ENCODE data around the gene KLHDC8A.
"Not testable (repeated sequence)": the region's sequence is repeated elsewhere in the genome, so short reads cannot be mapped to it uniquely, and the experiment has no call there.

The KLHDC8A gene, protein sequence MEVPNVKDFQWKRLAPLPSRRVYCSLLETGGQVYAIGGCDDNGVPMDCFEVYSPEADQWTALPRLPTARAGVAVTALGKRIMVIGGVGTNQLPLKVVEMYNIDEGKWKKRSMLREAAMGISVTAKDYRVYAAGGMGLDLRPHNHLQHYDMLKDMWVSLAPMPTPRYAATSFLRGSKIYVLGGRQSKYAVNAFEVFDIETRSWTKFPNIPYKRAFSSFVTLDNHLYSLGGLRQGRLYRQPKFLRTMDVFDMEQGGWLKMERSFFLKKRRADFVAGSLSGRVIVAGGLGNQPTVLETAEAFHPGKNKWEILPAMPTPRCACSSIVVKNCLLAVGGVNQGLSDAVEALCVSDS

DNA sequence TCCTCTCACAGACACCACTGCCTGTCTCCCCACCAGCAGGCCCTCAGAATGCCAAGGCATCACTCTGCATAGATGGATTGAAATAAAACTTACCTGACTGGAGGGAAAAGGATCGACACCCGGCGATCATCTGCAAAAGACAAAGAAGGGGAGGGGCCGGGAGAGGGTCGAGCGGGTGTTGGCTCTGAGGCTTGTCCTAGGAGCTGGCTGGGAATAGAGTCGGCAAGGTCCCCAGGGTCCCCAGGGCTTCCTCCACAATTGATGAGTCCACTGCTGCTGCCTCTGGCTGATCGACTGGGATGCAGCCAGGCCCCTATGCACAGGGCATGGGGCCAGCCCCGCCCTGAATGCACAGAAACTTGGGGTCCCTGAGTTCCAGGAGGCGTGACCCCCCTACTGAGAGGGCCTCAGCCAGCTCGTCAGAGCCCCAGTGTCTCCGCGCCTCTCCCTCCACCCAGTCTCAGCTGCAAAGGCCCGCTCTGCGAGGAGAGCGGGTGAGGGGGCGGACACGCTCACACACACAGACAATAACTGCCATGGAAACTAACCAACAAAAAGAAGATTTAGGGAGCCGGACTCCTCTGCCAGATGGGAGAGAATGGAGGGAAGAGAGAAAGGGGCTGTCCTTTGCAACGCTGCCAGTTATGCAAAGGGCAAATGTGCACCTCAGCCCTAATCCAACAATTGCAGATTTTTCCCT, at the start of gene KLHDC8A:
Gene KLHDC8A (minus strand): TSS at position 483 of the 700 bp plus-strand sequence. CDS start 13,318 bp downstream, outside the sequence.
- DNase-seq: no peak

DNA sequence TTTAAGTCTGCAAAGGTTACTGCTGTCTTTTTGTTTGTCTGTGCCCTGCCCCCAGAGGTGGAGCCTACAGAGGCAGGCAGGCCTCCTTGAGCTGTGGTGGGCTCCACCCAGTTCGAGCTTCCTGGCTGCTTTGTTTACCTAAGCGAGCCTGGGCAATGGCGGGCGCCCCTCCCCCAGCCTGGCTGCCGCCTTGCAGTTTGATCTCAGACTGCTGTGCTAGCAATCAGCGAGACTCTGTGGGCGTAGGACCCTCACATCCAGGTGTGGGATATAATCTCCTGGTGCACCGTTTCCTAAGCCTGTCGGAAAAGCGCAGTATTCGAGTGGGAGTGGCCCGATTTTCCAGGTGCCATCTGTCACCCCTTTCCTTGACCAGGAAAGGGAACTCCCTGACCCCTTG, 49.5 kb upstream of the KLHDC8A start:
- not testable (repeated sequence) for DNase-seq

DNA sequence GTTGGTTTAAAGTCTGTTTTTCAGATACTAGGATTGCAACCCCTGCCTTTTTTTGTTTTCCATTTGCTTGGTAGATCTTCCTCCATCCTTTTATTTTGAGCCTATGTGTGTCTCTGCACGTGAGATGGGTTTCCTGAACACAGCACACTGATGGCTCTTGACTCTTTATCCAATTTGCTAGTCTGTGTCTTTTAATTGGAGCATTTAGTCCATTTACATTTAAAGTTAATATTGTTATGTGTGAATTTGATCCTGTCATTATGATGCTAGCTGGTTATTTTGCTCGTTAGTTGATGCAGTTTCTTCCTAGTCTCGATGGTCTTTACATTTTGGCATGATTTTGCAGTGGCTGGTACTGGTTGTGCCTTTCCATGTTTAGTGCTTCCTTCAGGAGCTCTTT, 47.8 kb upstream of the KLHDC8A start:
- not testable (repeated sequence) for DNase-seq

DNA sequence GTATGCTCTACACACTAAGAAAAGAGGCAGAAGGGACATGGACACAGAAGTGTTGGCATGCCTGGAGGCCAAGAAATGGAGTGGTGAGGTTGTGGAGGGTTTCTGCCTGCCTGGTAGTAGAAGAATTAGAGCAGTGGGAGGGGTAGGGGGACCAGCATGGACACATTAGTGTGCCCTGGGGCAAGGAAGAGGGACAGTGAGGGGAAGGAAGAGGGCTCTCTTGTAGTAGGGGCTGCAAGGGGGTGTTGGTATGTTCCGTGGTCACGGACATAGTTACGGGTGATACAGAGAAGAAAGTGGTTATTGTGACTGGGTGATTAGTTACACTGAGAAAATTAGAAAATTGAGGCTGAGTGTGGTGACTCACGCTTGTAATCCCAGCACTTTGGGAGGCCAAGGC, 41.9 kb upstream of the KLHDC8A start:
- DNase-seq: no peak

DNA sequence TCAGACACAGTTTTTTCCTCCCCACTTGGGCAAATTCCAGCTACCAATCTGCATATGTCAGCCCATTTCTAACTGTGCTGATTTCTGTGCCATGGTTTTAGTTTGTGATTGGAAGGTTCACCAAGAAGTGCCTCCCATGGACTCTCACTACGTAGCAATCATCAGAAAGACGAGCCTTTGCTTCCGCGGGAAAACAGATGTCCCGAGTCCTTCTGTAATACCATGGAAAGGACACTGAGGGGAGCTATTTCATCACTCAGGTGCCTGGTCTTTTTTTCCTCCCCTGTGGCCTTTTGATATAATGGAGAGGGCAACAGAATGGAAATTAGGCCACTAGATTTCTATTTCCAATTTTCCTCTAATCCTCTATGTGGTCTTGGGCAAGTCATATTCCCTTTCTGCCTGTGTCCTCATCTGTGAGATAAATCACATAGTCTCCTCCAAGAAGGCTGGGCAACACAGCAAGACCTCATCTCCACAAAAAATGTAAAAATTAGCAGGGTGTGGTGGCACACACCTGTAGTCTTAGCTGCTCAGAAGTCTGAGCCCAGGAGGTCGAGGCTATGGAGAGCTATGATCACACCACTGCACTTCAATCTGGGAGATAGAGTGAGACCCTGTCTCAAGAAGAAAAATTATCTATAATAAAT, 40.4 kb upstream of the KLHDC8A start:
- peak; percentile 89 for DNase-seq

DNA sequence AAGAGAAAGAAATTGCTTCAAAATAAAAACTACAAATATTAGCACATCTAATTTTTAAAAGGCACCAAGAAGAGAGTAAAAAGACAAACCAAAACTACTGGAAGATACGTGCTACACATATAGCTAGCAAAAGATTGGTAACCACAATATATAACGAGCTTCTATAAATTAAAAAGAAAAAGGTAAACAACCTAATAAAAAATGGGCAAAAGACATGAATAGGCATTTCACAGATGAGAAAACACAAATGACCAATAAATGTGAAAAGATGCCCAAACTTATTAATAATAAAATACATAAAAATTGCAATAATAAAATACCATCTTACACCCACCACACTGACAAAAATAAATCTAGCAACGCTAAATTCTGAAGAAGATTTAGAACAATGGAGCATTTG, 38.9 kb upstream of the KLHDC8A start:
- DNase-seq: no peak

DNA sequence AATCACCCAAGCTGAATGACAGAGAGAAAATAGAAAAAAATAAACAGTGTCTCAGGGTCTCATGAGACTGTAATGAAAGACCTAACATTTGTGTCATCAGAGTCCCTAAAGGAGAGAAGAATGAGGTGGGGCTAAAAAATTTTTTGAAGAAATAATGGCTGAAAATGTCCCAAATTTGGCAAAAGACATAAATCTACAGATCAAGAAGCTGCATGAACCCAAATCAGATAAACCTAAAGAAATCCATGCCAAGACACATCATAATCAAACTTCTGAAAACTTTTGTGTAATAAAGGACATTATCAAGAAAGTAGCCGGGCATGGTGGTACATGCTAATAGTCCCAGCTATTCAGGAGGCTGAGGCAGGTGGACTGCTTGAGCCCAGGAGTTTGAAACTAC, 35.9 kb upstream of the KLHDC8A start:
- no peak for DNase-seq

DNA sequence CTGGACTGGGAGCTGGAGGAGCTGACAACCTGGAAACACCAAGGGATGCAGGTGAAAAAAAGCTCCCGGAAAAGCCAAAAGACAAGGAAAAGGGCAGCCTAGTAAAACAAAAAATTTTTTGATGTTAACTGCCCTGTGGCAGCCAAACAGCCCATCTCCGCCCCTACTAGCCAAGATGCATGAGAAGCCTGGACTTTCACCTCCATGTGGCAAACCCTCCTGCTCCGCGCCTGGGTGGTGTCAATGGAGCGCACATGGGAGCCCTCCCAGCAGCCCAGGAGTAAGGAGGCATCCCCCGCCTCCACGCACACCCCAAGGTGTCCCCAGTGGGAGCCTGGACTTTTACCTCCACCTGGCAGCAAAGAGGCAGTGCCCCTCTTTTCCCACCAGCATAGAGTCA, 34.7 kb upstream of the KLHDC8A start:
- DNase-seq: no peak

DNA sequence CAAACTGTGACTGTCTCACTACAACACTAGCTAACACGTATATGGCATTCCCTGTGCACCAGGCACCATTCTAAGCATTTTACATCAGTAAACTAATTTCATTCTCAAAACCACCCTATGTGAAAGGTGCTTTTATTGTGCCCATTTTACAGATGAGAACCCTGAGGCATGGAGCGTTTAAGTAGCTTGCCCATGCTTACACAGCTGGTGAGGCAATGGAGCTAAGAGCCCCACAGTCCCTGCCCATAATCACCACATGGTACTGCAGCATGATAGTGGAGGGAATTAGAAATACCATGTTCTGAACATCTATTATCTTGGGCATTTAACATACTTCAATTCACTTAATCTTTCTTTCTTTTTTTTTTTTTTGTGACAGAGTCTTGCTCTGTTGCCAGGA, 31.1 kb upstream of the KLHDC8A start:
- DNase-seq: no peak

DNA sequence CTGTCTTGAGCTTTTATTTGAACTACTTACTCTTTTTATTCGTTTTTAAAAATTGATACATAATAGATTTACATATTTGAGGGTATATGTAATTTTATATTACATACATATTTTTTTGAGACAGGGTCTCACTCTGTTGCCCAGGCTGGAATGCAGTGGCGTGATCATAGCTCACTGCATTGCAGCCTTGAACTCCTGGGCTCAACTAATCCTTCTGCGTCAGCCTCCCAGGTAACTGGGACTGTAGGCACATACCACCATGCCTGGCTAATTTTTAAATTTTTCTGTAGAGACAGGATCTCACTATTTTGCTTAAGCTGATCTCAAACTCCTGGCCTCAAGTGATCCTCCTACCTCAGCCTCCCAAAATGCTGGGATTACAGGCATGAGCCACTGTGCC, 26.3 kb upstream of the KLHDC8A start:
- DNase-seq: not testable (repeated sequence)

DNA sequence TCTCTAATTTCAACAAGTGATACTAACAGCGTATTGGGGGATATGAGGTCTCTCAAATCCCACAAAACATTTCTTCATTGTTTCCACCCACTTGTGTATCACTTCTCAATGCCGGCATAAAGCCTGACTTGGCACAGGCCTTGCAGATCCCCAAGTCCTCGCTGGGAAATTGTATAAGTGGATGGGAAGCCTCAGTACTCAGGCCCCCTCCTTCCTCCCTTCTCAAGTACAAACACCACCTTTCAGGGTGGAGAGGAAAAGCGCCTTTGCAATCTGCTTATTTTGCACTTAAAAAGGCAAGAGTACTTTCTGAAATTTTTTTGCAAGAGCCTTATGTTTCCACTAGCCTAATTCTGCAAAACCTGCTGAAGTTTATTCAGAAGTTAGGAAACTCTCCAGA, 25.8 kb upstream of the KLHDC8A start:
- no peak for DNase-seq

DNA sequence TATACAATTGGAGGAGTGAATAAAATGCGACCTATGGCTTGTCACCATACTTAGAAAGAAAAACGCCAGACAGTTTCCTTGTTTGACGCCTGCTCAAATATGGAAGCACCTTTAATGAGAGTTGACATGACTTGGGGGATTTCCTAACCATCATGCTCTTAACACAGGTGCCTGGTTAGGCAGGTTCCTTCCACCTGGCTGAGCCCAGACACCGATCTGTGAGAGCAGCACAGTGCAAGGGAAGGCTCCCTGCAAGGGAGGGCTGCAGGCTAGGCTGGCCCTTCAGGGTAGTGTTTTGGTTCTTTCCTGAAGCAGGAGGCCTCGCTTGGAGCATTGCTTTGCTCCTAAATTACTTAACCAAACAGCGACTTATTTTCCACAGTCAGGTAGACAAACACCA, 24.6 kb upstream of the KLHDC8A start:
- DNase-seq: no peak

DNA sequence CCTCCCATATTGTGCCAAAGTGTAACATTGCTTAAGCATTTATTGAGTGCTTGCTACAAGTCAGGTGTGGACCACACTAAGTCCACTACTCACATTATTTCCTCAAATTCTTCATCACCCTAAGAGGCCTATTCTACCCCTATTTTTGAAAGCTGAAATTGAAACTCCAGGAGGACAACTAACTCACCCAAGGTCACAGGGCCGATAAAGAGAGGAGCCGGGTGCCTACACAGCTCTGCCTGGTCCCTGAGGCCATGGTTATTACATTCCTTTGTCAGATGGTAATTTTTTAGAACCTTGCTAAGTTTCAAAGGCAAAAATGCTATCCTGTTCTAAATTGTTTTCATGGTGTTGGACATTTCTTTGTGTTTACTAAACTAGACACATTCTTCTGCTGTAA, 24.2 kb upstream of the KLHDC8A start:
- DNase-seq: no peak

DNA sequence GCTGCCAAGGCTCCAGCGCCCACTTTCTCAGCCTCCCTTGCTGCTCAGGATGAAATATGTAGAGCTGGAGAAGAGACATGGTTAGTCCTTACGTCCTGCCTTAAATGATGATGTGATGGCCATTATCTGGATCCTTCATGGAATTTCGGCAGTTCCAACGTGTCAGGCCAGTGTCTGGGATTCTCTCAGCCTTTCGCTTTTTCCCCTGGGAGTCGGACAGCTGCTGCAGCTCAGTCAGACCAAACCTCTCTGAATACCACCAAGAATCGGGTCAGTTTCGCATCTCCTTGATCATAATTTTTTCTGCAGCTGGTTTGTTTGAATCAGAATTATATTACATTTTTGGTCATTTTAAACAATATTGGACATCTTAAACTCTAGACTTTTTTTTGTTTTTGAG, 22.3 kb upstream of the KLHDC8A start:
- DNase-seq: no peak

DNA sequence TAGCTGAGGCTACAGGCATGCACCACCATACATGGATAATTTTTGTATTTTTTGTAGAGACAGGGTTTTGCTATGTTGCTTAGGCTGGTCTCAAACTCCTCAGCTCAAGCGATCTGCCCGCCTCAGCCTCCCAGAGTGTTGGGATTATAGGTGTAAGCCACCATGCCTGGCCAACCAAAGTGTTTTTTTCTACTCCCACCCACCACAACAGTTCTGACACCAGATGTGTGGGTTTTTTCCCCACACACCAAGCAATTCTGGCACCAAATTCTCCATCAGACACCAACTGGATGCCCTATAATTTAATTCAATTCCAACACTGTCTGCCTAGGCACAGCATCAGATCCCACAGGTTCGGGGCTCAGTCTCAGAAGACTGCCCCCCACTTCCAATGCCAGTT, 20.6 kb upstream of the KLHDC8A start:
- no peak for DNase-seq

DNA sequence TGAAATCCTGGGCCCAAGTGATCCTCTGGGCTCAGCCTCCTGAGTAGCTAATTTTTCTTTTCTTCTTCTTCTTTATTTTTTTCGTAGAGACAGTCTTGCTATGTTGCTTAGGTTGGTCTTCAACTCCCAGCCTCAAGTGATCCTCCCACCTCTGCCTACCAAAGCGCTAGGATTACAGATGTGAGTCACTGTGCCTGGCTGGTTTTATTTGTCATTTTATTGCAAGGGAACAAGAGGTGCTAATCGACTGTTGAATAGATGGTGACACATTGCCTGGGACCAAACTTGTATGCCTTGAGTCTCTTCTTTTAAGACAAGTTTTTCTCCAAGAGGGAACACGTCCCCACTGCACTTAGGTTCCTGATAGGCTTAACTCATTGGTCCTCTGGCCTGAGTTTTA, 20.0 kb upstream of the KLHDC8A start:
- DNase-seq: no peak

DNA sequence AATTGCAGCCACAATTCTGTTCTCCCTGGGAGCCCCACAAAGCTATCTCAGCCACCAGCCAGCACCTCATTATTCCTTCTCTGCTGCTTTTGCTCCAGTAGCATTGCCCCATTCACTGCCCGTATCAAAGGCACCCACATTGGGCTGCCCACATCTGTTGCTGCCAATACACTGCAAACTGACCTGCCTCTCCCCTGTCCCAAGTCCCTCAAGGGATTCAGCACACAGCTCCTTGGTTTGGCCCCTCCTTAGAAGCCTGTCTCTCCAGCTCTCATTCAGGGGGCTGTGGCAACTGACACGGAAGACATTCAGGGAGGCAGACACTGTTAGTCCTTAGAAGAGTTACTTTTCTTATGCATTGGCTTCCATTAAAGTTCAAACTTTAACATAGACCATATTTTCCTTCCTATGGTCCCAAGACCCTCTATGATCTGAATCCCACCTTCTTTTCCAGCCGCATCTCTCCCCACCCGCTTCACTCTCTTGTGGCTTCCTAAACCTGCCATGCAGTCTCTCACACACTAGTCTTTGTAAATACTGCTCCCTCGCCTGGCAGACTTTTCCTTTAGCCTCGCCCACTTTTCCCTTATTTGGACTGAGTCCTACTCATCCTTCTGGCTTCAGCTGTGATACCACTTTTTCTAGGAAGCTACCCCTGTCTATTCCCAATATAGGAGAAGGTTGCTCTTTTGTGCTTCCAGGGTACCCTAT, 19.3 kb upstream of the KLHDC8A start:
- DNase-seq: peak; percentile 19

DNA sequence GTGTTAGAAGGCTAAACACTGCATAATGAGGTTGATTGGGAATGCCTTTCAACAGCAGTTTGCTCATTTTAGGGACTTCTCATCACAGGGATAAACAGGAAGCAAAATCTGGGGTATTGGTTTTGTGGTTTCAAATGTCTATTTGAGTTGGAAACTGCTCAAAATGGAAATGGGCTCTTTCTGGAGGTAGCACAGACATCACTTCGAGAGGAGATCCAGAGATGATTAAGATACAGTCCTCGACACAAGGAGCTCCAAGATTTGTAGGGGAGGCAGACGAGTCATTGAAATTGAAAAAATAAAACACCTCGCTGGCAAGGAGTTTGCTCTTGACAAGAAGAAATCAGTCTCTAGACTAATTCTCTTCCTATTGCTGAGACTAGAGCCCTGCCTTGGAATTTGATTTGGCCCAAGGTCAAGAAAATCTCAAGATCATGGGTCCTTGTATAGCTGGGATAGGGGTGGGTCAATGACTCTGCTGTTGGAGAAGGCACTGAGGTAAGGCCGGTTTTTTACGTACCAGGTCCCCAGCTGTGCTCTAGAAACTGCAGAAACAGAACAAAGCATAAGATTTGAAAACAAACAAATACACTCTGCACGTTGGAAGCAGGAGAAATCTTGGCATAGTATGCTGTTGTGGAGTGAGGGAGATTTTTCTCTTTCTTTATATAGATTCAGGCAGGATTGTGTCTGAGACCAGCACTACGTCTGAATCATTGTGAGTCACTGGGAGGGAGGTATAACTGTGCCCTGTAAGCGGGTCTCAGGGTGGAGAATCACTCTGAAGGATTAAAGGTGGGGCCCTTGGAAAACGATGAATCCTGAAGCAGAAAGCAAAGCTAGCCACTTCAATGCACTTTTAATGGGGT, 17.7 kb upstream of the KLHDC8A start:
- no peak for DNase-seq

DNA sequence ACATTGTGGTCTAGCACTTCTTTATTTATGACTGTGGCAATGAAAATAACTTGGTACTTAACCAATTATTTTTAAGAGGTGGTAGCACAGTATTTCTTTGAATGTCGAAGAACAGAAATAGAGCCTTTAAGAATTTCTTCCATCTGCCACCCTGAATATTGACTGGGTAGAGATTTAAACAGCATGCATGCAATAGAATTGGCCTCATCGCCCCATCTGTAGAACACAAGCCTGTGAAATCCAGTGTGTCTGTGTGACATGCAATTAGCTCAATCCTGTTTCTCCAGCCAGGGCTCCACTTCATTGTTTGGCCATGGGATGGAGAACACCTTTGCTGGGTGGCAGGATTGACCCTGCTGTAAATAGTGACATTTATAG, 17.1 kb upstream of the KLHDC8A start:
- no peak for DNase-seq

DNA sequence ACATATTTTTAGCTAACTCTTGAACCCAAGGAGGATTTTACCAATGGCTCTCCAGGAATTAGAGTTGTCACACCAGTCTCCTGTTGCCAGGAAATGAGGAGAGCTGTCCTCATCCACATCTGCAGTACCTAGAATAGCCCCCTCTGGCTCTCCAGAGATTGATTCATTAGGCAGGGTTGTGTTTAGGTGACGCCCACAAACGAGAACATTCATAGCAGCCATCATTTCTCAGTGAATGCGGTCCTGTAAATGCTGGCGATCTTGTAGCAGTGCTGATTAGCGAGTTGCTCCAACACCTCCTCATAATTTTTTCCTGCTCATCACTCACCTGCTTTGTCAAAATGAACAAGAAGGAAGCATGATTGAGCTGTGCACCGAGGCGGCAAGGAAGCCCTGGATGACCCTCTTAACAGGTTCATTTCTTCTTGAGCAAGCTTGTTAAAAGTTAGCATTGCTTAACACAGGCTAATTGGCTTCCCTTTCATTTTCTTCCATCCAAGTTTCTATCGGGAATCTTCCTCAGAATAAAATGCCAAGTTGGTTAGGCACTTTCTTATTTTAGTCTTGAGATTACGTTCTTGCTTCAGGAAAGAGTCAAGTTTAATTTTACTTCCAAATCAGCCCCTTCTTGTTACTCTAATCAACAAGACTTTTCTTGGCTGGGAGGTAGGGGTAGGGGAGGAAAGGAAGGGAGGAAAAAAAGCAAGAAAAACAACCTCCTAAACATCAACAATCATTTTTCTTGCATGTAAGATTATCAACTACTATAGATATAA, 16.5 kb upstream of the KLHDC8A start:
- DNase-seq: no peak

DNA sequence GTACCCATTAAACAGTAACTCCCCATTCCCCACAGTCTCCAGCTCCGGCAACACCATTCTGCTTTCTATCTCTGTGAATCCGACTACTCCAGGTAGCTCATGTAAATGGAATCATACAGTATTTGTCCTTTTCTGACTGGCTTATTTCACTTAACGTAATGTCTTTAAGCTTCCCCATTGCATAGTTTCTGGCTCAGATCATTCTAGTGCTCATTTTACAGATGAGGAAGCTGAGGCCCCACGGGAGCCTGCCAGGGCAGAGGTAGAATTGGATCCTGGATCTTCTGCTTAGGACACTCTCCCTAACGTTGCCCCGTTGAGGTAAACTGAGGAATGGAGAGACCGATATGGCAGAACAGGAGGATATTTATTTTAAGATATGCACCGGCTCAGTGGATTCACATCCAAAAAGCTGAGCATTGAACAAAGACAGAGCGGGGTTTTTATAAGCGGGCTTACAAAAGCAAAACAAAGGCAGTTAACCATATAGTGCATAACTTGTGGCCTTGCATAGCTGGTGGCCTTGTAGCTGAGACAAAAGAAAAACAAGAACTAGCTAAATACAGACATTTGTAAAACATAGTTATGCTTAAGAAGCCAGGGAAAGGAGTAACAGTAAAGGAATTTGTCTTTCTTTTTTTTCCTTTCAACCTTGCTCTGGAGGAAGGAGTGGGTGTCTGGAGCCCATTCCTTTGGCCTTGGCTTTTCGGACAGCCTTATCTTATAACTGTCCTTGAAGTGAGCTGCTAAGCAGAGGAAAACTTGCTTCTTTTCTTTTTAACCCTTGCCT, 15.3 kb upstream of the KLHDC8A start:
- no peak for DNase-seq
